ENCODE measurements around the gene PAFAH1B1.
"Not testable (repeated sequence)": the region's sequence is repeated elsewhere in the genome, so short reads cannot be mapped to it uniquely, and the experiment has no call there.

The PAFAH1B1 gene

DNA sequence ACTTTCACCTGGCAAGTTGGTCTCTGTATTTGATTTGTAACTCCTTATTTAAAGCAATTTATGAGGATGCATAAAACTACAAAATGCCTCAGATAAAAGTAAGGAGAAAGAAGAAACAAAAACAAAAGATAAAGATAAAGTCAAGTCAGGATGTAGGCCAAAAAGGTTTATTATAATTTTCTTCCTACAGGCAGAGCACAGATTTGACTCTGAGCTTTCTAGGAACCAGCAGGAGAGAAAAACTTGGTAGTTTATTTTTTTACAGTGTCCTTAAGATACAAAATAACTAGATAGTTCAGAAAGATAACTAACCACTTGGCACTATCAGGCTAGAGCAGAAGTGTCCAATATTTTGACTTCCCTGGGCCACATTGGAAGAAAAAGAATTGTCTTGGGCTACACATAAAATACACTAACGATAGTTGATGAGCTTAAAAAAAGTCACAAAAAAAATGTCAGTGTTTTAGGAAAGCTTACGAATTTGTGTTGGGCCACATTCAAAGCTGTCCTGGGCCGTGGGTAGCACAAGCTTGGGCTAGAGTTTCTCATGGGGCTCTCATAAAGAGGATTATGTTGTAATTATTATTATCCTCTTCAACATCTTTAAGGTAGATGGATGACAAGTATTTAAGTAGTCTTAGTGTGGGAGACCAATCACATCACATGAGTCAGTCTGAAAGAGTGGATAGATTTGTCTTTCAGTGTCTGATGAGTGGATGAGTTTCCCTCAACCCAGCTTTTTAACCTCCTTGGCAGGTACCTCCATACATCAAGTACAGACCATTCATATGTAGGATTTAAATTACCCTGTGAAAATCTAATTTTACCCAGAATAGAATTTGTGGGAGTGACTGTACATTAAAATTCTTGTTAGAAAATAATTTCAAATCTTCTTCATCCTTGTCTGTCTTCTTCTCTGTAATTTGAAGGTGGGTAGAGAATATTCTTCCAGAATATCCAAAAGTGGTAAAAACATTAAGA lies 17.0 kb downstream of the PAFAH1B1 start:
- peaks cover 3% of the 10 kb centered on the region for H3K4me1 ChIP-seq (ENCODE audit: insufficient read depth, low read length)
- no peaks in the 10 kb centered on the region for H3K9me3 ChIP-seq (ENCODE audit: control insufficient read depth, insufficient read depth, low read length)
- no peaks in the 10 kb centered on the region for H3K36me3 ChIP-seq (ENCODE audit: insufficient read depth, low read length)
- no peak overlapping the region for H3K9ac ChIP-seq (ENCODE audit: low read depth, low read length)

DNA sequence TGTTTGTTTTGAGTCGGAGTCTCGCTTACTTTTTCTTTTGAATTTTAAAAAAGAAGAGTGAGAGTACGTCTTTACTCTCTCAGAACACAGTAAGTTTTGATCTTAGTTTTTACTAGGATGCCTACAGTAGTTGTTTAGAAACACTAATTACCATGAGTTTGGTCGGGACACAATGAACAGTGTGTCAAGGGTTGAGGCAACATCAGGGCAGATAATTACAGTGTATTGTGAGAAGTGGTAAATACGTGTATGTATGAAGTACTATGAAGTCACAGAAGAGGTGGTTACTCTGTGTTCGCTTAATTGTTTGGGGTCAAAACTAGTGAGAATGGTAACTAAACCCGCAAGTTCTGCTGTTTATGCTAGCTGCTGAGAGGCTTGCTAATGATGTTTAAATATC lies 18.2 kb downstream of the PAFAH1B1 start:
- no peak overlapping the region for H3K9ac ChIP-seq (ENCODE audit: low read depth, low read length)
- H3K9me3 ChIP-seq (ENCODE audit: control insufficient read depth, insufficient read depth, low read length) = no peaks in the 10 kb centered on the region
- H3K36me3 ChIP-seq (ENCODE audit: insufficient read depth, low read length) = no peaks in the 10 kb centered on the region

DNA sequence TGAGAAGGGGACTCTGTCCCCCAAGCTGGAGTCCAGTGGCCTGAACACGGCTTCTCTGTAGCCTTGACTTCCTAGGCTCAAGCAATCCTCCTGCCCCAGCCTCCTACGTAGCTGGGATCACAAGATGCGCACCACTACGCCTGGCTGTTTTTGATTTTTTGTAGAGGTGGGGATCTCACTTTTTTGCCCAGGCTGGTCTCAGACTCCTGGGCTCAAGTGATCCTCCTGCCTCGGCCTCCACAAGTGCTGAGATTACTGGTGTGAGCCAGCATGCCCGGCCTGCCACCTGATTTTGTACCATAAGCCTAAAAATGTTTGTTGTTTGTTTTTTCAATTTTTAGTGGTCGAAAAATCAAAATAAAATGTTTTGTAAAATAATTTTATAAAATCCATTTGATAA lies 19.2 kb downstream of the PAFAH1B1 start:
- H3K9me3 ChIP-seq (ENCODE audit: control insufficient read depth, insufficient read depth, low read length) = no peaks in the 10 kb centered on the region
- H3K4me1 ChIP-seq (ENCODE audit: insufficient read depth, low read length) = peaks cover 3% of the 10 kb centered on the region; the same call in 1 of the 2 replicates
- no peaks in the 10 kb centered on the region for H3K36me3 ChIP-seq (ENCODE audit: insufficient read depth, low read length)
- no peak overlapping the region for H3K9ac ChIP-seq (ENCODE audit: low read depth, low read length)

More for the DNA sequence above, 18.2 kb downstream of the PAFAH1B1 start:
- peaks cover 3% of the 10 kb centered on the region; the same call in 1 of the 2 replicates for H3K4me1 ChIP-seq (ENCODE audit: insufficient read depth, low read length)

DNA sequence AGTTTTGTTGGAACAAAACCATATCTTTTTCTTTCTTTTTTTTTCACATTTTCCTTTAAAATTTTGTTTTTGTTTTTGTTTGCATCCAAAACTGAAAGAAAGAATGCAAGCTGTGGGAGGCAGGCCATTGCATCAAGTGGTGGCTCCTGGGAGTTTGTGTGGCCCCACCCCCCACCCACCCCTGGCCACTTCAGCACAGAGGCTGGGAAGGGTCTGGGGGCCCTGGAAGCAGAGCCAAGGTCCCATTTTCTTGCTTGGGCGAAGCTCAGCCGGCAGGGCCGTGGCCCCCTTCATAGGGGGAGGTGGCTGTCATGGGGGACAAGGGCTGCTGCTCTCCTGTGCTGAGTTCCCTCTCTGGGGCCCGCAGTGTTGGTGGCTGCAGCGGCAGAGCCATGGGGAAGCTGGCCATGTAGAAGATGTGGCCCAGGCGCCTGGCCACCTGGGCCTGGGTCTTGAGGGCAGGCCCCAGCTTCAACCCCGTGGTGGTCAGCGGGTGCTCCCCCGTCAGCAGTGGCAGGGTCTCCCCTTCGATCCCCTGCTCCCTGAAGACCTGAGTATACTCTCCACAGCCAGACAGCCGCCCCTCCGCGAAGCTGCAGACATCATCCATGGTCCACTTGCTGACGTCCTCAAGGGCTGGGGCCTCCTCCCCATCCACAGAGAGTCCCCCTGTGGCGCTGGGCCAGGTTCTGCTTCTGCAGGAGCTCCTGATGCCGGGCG lies 19.8 kb downstream of the PAFAH1B1 start:
- Histone ChIP-seq H3K9me3 (ENCODE audit: control insufficient read depth, insufficient read depth, low read length) (no peaks in the 10 kb centered on the region), H3K9ac (ENCODE audit: low read depth, low read length) (no peak overlapping the region), H3K36me3 (ENCODE audit: insufficient read depth, low read length) (no peaks in the 10 kb centered on the region), H3K4me1 (ENCODE audit: insufficient read depth, low read length) (peaks cover 3% of the 10 kb centered on the region; the same call in 1 of the 2 replicates)

DNA sequence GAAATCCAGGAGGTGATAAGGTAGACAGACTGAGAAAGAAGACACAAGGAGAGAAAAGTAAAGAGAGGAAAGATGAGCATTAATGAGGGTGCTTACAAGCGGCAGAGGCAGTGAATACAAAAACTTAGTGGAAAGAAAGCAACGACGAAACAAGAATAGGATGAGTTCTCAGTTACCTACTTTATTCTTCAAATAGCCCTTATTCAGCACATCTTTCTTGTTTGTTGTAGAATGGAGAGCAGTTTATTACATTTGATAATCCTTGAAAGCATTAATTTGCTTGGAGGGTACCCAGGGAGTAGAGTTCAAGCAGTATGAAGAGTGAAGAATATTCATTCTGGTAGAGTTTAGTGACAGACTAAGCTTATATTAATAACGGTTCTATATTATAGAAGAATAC lies 22.4 kb downstream of the PAFAH1B1 start:
- H3K9me3 ChIP-seq (ENCODE audit: control insufficient read depth, insufficient read depth, low read length) = no peaks in the 10 kb centered on the region; the same call in 1 of the 2 replicates
- H3K9ac ChIP-seq (ENCODE audit: low read depth, low read length) = no peak overlapping the region
- H3K36me3 ChIP-seq (ENCODE audit: insufficient read depth, low read length) = no peaks in the 10 kb centered on the region
- peaks cover 3% of the 10 kb centered on the region; the same call in 1 of the 2 replicates for H3K4me1 ChIP-seq (ENCODE audit: insufficient read depth, low read length)

DNA sequence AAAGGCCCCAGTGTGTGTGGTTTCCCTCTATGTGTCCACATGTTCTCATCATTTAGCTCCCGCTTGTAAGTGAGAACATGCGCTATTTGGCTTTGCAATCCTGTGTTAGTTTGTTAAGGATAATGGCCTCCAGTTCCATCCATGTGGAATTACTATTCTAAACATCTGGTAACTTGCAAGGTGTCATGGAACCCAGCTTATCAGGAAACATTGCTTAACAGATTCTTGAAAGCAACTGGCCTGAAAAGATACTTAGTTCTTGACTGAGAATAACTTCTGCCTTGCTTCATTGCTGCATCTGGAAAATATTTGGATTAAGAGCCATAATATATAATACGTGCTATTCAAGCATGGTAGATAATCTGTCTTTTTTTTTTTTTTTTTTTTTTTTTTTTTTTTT lies 27.8 kb downstream of the PAFAH1B1 start:
- peaks cover 9% of the 10 kb centered on the region; the same call in 1 of the 2 replicates for H3K4me1 ChIP-seq (ENCODE audit: insufficient read depth, low read length)
- peaks cover 8% of the 10 kb centered on the region for H3K9me3 ChIP-seq (ENCODE audit: control insufficient read depth, insufficient read depth, low read length)
- no peak overlapping the region for H3K9ac ChIP-seq (ENCODE audit: low read depth, low read length)
- peaks cover 11% of the 10 kb centered on the region; the same call in 1 of the 2 replicates for H3K36me3 ChIP-seq (ENCODE audit: insufficient read depth, low read length)

DNA sequence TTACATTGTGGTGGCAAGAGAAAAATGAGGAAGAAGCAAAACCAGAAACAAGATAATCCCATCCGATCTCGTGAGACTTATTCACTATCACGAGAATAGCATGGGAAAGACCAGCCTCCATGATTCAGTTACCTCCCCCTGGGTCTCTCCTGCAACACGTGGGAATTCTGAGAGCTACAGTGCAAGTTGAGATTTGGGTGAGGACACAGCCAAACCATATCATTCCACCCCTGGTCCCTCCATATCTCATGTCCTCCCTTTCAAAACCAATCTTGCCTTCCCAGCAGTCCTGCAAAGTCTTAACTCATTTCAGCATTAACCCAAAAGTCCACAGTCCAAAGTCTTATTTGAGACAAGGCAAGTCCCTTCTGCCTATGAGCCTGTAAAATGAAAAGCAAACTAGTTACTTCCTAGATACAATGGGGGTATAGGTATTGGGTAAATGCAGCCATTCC lies 28.5 kb downstream of the PAFAH1B1 start:
- not testable (repeated sequence) for H3K9me3 ChIP-seq (ENCODE audit: control insufficient read depth, insufficient read depth, low read length); H3K9ac ChIP-seq (ENCODE audit: low read depth, low read length); H3K4me1 ChIP-seq (ENCODE audit: insufficient read depth, low read length)
- H3K36me3 ChIP-seq (ENCODE audit: insufficient read depth, low read length) = peaks cover 11% of the 10 kb centered on the region; the same call in 1 of the 2 replicates

DNA sequence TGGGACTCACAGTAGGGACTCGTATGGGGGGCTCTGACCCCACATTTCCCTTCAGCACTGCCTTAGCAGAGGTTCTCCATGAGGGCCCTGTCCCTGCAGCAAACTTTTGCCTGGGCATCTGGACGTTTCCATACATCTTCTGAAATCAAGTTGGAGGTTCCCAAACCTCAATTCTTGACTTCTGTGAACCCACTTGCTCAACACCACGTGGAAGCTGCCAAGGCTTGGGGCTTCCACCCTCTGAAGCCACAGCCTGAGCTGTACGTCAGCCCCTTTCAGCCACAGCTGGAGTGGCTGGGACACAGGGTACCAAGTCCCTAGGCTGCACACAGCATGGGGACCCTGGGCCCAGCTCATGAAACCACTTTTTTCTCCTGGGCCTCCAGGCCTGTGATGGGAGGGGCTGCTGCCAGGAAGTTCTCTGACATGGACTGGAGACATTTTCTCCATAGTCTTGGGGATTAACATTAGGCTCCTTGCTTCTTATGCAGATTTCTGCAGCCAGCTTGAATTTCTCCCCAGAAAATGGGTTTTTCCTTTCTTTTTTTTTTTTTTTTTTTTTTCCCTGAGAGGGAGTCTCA lies 29.4 kb downstream of the PAFAH1B1 start:
- H3K9me3 ChIP-seq (ENCODE audit: control insufficient read depth, insufficient read depth, low read length); H3K9ac ChIP-seq (ENCODE audit: low read depth, low read length); H3K4me1 ChIP-seq (ENCODE audit: insufficient read depth, low read length): not testable (repeated sequence)
- peaks cover 11% of the 10 kb centered on the region; the same call in 1 of the 2 replicates for H3K36me3 ChIP-seq (ENCODE audit: insufficient read depth, low read length)

DNA sequence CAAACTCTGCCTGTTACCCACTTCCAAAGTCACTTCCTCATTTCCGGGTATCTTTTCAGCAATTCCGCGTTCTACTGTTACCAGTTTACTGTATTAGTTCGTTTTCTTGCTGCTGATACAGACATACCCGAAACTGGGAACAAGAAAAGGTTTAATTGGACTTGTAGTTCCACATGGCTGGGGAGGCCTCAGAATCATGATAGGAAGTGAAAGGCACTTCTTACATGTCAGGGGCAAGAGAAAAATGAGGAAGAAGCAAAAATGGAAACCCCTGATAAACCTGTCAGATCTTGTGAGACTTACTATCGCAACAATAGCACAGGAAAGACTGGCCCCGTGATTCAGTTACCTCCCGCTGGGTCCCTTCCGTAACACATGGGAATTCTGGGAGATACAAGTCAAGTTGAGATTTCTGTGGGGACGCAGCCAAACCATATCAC lies 30.9 kb downstream of the PAFAH1B1 start:
- Histone ChIP-seq H3K9me3 (ENCODE audit: control insufficient read depth, insufficient read depth, low read length) (peaks cover 8% of the 10 kb centered on the region), H3K4me1 (ENCODE audit: insufficient read depth, low read length) (peaks cover 9% of the 10 kb centered on the region; the same call in 1 of the 2 replicates), H3K36me3 (ENCODE audit: insufficient read depth, low read length) (peaks cover 11% of the 10 kb centered on the region; the same call in 1 of the 2 replicates), H3K9ac (ENCODE audit: low read depth, low read length) (no peak overlapping the region)

DNA sequence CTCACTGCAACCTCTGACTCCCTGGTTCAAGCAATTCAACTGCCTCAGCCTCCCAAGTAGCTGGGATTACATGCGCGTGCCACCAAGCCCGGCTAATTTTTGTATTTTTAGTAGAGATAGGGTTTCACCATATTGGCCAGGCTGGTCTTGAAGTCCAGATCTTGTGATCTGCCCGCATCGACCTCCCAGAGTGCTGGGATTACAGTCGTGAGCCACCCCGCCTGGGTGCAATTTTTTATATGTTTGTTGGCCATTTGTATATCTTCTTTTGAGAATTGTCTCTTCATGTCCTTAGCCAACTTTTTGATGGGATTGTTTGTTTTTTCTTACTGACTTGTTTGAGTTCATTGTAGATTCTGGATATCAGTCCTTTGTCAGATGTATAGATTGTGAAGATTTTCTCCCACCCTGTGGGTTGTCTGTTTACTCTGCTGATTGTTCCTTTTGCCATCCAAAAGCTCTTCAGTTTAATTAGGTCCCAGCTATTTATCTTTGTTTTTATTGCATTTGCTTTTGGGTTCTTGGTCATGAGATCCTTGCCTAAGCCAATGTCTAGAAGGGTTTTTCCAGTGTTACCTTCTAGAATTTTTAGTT lies 33.3 kb downstream of the PAFAH1B1 start:
- Histone ChIP-seq H3K36me3 (ENCODE audit: insufficient read depth, low read length) (peaks cover 11% of the 10 kb centered on the region; the same call in 1 of the 2 replicates), H3K4me1 (ENCODE audit: insufficient read depth, low read length) (peaks cover 26% of the 10 kb centered on the region)
- not testable (repeated sequence) for H3K9me3 ChIP-seq (ENCODE audit: control insufficient read depth, insufficient read depth, low read length); H3K9ac ChIP-seq (ENCODE audit: low read depth, low read length)

DNA sequence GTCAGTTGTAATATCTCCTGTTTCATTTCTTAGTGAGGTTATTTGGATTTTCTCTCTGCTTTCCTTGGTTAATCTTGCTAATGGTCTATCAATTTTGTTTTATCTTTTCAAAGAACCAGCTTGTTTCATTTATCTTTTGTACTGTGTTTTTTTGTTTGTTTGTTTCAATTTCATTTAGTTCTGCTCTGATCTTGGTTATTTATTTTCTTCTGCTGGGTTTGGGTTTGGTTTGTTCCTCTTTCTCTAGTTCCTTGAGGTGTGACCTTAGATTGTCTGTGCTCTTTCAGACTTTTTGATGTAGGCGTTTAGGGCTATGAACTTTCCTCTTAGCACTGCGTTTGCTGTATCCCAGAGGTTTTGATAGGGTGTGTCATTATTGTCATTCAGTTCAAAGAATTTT lies 35.5 kb downstream of the PAFAH1B1 start:
- peaks cover 27% of the 10 kb centered on the region for H3K4me1 ChIP-seq (ENCODE audit: insufficient read depth, low read length)
- H3K9me3 ChIP-seq (ENCODE audit: control insufficient read depth, insufficient read depth, low read length); H3K36me3 ChIP-seq (ENCODE audit: insufficient read depth, low read length); H3K9ac ChIP-seq (ENCODE audit: low read depth, low read length): not testable (repeated sequence)

DNA sequence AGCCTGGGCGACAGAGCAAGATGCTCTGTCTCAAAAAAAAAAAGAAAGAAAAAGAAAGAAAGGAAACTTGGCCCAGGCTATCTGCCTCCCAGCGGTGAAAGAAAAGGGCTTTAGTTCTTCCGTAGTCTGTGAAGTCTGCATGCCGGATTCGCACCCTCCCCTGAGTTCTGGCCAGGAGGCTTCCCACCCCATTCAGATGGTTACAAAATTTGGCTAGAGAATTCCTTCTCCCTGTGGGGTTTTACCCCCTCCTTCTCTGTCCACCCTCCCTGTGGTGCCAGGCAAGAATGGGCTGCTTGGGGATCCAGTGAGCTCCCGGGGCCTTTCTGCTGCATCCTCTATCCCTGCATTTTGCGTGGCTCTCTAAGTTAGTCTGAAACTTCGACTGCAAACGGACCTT lies 37.8 kb downstream of the PAFAH1B1 start:
- H3K9me3 ChIP-seq (ENCODE audit: control insufficient read depth, insufficient read depth, low read length) = no peaks in the 10 kb centered on the region

DNA sequence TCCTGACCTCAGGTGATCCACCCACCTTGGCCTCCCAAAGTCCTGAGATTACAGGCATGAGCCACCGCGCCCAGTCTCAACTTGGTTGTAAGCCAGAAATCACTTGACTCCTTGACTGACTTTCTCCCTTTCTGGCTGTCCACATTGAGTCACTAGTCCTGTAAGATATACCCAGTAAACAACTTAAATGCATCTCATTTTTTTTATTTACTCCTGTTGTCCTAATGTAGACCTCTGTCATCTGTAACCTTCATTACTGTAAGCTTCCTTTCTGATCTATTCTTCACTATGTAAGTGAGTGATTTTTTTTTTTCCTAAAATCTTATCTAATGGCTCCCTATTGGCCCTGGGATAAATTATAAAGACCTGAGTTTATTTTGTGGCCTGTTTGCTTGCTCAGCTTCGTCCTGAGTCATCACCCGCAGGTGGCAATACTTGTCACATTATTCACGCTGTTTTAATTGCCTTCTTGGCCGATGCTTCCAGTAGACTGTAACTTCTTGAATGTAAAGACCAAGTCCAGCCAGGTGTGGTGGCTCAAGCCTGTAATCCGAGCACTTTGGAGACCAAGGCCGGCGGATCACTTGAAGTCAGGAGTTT lies 41.0 kb downstream of the PAFAH1B1 start:
- H3K4me1 ChIP-seq (ENCODE audit: insufficient read depth, low read length) = peaks cover 30% of the 10 kb centered on the region
- H3K36me3 ChIP-seq (ENCODE audit: insufficient read depth, low read length) = no peaks in the 10 kb centered on the region
- no peak overlapping the region for H3K9ac ChIP-seq (ENCODE audit: low read depth, low read length)
- no peaks in the 10 kb centered on the region for H3K9me3 ChIP-seq (ENCODE audit: control insufficient read depth, insufficient read depth, low read length)

More for the DNA sequence above, 37.8 kb downstream of the PAFAH1B1 start:
- H3K36me3 ChIP-seq (ENCODE audit: insufficient read depth, low read length) = no peaks in the 10 kb centered on the region
- no peak overlapping the region for H3K9ac ChIP-seq (ENCODE audit: low read depth, low read length)
- peaks cover 26% of the 10 kb centered on the region for H3K4me1 ChIP-seq (ENCODE audit: insufficient read depth, low read length)

Measured in ES-I3 (cell line).